SH-SY5Y (cell line): ENCODE results near the gene C11orf91.

ENCODE experiments used
- GATA2 ChIP-seq: IDR thresholded peaks from 2 replicates; pipeline ENCODE4 v1.6.1; 2011; ENCODE audit warnings: mild to moderate bottlenecking, low read depth, low read length
- GATA3 ChIP-seq: IDR thresholded peaks from 2 replicates; pipeline ENCODE4 v1.6.1; 2011; ENCODE audit warnings: low read depth, mild to moderate bottlenecking, low read length, moderate library complexity

The C11orf91 gene

DNA sequence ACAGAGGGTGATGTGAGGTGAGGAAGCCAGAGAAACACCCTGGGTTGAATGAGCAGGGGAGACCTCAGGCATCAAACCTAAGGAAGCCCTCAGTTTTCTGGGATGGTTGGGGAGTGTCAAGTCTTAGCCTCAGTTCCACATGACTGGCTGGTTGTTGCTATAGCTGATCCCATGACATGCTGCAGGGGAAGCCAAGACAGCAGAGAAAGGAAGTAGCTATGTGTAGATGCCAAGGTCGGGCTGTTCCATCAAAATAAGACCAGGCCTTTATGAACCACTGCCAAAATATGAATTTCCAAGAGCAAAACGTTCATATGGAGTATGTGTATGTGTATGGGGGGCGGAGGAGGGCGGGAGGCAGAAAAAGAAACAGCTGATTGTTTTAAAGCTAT lies 24.0 kb upstream of the C11orf91 start:
- no peak for TF ChIP-seq GATA3
- TF ChIP-seq GATA2 = no peak

DNA sequence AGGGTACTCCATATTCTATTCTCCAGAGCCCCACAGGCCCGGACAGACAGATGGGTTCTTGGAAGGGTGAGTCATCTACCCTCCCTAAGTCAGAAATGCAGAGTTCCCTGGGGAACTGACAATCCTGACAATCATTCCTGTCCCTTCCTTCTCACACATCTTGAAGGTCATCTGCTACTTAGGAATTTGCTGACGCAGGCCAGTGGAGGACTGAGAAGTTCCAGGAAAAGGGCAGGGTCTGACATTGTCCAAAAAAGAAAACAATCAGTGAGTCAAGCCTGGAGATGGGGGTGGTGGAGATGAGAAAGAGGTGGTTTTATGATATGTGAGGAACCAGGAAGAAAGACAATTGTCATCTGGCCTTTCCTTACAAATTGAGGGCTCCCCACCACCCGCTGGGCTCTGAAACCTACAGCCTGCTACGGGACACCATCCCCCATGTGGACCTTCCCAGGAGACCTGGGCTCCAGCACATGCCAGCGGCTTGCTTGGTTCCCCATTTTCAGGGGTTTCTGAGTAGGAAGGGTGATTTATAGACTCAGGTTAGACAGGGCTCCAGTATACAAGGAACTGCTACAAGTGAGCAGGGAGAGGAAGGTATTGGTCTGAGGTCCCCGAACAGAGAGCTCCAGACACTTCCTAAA lies 22.7 kb upstream of the C11orf91 start:
- no peak for TF ChIP-seq GATA2
- no peak for TF ChIP-seq GATA3

DNA sequence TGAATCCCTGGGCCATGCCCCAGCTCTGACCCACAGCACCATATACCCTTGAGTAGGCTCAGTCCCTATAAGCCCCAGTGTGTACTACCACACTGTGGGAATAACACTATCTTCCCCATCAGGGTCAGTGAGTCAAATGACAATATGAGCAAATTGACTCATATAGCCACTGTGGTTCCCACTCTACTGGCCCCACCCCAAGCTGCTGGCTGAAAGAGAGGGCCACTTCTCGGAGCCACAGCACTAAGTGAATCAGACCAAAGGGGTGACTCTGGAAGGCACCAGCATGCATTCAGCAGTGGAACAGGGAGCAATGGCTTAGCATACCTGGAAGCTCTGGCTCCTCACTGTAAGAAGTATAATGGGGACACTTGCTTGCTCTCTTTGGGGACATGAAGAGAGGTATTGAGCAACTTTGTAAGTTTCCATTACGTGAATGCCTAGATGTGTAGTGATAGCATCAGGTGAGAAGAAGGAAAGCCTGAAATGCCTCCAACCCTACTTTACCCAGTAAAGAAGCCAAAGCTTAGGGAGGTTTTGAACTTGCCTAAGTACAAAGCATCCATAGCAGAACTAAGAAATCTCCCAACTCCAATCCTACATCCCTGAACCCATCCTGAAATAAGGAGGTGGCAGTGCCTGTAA lies 22.1 kb upstream of the C11orf91 start:
- no peak for TF ChIP-seq GATA3
- TF ChIP-seq GATA2 = no peak

DNA sequence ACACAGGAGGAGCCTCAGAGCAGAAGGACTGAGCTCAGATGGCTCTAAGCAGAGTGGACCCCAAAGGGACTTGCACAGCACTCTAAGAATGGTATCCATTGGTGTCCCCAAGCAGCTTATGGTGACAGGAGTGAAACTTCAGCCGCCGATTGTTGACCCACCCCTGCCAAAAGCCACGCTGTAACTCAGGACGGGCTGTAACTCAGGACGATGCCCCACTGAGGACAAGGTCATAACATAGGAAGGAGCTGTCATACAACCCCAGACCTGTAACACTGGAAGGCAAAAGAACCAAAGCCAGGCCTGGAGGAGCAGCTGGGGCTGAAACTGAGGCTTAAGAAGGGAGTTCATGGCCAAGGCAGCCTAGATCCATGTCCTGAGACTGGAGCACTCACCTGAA lies 21.4 kb upstream of the C11orf91 start:
- no peak for TF ChIP-seq GATA3
- TF ChIP-seq GATA2 = no peak

DNA sequence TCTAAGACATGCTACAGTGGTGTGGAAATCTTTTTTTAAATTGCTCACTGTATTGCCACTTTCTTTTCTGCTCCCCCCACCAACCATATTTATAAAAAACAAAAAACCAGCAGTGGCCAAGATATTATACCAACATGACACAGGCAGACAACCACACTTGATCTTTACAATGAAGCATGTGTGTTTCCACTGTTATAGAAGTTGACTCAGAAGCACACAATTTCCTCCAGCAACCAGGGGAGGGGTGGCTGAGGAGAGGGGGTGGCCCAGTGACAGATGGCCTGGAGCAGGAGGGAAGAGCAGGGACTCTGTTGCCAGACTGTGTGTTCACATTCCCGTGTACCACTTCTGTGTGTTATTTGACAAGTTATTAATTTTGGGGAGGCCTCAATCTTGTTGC lies 20.8 kb upstream of the C11orf91 start:
- TF ChIP-seq GATA3 (no peak), GATA2 (no peak)

DNA sequence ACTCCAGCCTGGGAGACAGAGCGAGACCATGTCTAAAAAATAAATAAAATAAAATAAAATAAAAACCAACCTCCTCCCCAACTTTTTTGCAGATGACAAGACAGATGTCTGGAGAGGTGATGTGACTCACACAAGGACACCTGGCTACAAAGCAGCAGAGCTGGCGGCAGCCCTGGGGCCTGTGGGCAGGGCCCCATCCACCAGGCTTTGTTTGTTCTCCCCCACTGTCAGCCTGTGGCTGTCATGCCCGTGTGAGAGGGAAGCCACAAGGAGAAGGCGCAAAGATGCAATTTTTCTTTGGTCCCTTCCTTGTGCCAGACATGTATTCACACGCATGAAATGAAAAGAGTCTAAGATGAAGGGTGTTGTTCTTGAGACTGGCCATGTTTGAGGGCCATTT lies 19.0 kb upstream of the C11orf91 start:
- TF ChIP-seq GATA2 (no peak), GATA3 (no peak)

DNA sequence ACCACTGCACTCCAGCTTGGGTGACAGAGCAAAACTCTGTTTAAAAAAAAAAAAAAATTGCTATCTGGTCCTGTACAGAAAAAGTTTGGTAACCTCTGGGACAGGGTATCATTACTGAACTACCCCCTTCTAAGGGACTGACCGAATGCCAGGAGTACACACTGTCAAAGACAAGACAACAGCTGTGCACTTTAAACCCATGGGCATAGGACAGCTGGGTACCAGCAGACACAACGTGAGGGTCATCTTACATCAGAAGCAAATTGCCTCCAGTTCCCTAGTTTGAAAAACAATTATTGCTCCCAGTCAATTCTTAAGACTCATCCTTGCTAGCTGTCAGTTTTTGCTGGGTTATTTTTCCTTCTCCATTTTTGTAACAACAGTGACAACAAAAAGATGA lies 17.8 kb upstream of the C11orf91 start:
- TF ChIP-seq GATA3 = no peak
- TF ChIP-seq GATA2 = no peak

DNA sequence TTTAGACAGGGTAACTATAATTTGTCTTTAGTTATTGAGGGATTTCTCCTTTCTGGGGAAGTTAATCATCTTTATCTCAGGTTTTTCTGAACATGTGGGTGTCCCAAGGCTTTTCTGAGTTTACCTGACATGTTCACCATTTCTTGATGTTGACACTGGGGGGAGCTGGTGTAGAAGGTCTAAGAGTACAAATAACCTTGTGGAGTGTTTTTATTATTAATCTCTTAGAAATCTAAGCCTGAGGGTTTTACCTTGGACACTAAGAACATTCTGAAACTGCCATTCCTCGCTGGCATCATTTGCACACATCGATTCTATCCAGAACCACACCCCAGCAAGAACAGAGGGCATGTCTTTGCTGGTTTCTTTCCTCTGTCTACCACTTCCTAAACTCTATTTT lies 15.6 kb upstream of the C11orf91 start:
- TF ChIP-seq GATA3 (no peak), GATA2 (no peak)

DNA sequence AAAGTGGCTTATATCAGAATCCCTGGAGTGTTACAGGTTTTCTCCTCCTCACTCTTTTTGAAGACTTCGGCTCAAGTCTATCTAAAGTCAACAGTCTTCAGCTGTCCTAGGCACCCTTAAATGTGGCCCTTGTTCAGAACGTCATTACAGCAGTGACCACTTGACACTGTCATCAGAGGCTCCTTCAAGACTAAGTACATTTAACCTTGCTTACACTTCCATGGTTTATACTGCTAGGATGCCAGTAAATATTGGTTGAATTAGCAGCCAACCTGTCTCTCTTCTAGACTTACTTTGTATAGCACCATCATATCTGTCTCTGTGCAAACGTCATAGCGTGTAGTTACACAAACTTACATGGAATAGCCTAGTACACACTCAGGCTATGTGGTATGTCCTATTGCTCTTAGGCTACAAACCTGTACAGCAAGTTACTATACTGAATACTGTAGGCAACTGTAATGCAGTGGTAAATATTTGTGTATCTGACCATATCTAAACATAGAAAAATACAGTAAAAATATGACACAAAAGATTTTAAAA lies 13.3 kb upstream of the C11orf91 start:
- TF ChIP-seq GATA3 = no peak
- TF ChIP-seq GATA2 = no peak

DNA sequence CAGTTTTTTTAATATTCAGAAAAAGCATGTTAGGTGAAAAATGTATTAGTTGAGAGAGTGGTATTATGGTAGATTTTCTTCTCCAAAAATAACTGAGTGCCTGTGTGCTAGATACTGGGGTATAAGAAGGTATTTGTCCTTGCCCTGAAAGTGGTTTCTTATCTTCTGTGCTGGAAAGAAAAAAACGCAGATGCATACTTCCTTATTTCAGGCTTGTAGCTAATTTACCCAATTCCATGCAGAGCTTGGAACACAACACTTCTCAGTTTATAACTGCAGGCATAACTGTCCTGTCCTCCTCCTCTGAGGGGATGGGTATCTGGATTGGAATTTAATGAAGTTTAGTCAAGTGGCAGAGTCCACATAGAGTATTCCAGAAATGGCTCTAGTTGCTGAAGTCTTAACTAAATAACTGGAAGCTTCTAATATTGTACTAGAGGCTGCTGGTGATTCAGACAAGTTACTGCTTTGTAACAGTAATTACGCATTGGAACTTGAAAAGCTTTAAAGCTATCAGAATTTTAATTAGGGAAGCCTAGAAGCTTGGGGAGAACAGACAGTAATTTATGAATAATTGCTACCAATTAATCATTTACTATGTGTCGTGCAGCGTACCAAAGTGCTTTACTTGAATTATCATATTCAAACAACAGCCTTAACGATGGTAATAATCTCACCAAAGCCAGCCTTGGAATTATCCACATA lies 12.7 kb upstream of the C11orf91 start:
- TF ChIP-seq GATA2 (no peak), GATA3 (no peak)

DNA sequence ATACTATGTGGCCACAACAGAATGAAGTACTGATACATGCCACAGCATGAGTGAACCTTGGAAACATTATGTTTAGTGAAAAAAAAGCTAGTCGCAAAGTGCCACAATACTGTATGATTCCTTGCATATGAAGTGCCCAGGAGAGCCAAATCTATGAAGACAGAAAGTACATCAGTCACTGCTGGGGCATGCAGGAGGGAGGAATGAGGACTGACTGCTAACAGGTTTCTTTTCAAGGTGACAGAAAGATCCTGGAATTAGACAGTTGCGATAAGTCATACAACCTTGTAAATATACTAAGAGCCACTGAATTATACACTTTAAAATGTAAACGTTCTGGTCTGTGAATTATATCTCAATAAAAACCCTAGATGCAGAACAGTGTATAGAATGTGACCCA lies 11.8 kb upstream of the C11orf91 start:
- TF ChIP-seq GATA3 (no peak), GATA2 (no peak)

DNA sequence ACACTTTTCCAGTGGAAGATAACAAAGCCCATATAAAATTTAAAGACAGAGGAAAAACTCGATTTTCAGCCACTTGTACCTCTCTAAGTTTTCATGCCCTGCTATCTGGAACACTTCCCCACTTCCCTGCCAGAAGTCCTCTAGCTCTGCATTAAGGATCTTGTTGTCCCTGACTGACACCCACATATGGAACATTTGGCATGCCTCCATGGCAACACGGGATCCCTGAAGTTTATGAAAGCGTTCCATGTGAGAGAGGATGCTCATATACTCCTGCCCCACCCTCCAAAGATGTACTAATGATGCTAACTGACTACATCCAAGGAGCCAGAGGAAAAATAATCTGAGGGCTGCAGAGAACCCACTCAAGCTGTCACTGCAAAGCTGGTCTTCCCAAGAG lies 8.8 kb upstream of the C11orf91 start:
- no peak for TF ChIP-seq GATA3
- TF ChIP-seq GATA2 = no peak

DNA sequence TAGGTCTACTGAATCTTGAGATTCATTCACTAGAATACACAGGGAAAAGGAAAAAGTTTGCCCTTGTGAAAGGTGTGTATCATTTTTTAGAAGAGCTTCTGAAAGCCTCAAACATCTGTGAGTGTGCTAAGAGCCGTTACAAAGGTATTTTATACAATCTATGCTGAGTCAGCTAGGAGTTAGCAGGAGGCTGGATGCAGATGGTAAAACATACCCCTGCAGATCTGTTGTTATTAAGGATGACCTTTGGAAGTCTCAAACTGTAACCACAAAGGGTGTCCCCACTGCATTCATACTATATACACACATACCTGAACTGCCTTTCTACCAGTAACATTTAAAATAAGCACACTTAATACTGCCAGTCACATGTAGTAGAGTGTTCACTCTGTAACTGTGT lies 8.4 kb upstream of the C11orf91 start:
- TF ChIP-seq GATA2 (no peak), GATA3 (no peak)

DNA sequence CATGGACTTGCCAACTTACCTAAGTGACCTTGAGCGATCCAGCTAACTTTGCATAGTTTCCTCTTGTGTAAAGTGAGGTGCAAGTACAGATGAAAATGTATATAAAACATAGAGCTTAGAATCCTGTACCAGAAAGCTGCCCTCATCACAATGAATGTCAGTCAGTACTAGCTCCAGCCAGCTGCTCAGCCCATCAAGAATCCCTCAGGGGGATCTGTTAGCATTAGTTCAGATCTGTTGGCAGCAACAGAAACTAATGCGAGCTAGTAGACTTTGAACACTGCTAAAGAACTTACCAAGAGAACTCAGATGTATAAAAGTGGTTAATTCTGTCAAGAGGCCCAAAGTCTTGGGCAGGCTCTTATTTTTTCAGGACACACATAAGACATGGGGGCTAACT lies 6.3 kb upstream of the C11orf91 start:
- no peak for TF ChIP-seq GATA2
- TF ChIP-seq GATA3 = no peak

DNA sequence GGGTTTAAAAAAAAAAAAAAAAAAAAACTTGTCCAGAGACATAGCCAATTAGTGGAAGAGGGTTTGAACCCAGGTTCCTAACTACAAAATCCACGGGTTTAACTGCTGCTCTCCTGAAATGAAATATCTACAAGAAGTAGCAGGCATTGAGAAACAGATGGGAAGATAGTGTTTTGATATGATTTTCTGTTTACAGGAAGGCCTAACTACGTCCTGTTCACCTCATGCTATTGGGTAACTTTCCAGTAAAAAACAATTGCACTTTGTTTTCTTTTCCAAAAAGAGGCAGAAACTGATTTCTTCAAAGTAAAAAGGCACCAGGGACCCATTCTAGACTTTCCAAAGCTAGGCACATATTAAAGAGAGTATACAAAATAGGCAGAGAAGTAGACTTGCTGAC lies 5.9 kb upstream of the C11orf91 start:
- TF ChIP-seq GATA3 (no peak), GATA2 (no peak)

DNA sequence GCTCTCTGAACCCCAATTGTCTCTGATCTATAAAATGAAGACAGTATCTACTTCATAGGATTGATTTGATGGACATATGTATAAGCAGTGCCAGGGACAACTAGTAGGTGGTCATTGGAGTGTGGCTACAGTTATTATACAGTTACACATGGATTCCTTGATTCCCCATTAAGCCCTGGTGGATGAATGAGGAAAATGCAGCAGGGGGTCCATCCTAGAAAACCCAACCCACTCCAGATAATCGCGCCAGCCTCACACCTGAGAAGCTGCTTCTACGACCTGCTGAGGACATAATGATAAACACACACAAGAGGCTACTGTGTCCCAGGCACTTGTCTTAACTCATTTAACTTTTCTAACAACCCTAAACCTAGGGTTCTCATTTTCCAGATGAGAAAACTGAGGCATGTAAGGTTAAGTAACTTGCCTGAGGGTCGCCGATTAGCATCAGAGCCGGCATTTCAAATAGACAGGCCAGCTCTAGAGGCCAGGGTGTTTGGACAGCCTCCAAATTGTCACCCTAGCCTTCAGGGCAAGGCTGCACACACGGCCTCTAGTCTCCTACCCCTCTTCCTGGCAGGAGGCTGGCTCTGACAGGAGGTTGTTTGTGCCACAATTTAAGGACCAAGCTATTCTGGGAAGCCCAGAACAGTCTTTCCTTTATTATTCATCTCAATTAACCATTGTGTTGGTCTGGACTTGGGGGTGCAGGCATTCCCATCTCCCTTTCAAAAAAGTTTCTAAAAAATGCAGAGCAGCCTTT lies 3.8 kb upstream of the C11orf91 start:
- TF ChIP-seq GATA3 (no peak), GATA2 (no peak)

DNA sequence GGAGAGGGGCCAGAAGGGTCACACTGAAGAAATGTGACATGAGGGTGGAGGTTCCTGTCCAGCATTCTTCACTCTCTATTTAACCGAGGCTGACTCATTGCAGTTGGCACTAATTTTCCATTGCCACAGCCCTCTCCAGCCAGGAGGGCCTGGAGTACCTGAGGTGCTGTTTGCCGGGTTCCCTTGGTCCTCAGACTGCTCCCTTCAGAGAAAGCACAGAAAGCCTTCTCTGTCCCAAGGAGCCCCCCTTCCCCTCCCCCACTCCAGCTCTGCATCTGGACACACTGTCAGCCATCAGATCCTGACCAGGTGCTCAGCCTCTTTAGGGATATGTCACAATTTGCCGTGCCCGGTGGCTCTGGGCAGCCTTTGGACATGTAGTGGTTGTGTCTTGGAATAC lies 3.2 kb upstream of the C11orf91 start:
- TF ChIP-seq GATA2 = no peak
- no peak for TF ChIP-seq GATA3
